Smooth muscle cell (in vitro differentiated cells): ENCODE results near the gene COBLL1. TPM values are rescaled to one million over a fixed set of nuclear protein-coding genes. Genes with fewer than 3 reads are reported as not detected.

ENCODE experiments used
- DNase-seq: peaks from one replicate; lab custom pipeline; 2025; ENCODE audit not compliant: unreplicated experiment; lab: John Stamatoyannopoulos, UW
- H2AFZ ChIP-seq: fragments of 200-600 bp; sonication (generic); 2 replicates; pipeline ENCODE4 v1.6.0; 2016; ENCODE audit warnings: antibody characterized with exemption, low read depth, mild to moderate bottlenecking
- H3F3A ChIP-seq: fragments of 200-600 bp; sonication (generic); 2 replicates; pipeline ENCODE4 v1.6.0; 2017; ENCODE audit warnings: antibody characterized with exemption, low read depth
- H3K27ac ChIP-seq: fragments of 200-600 bp; sonication (generic); 2 replicates; pipeline ENCODE4 v1.5.1; 2016; ENCODE audit warnings: low read depth, mild to moderate bottlenecking
- H3K27me3 ChIP-seq: fragments of 200-600 bp; sonication (generic); 2 replicates; pipeline ENCODE4 v1.6.1; 2016; ENCODE audit warnings: low read depth, mild to moderate bottlenecking
- H3K36me3 ChIP-seq: fragments of 200-600 bp; sonication (generic); 2 replicates; pipeline ENCODE4 v1.5.1; 2016; ENCODE audit warnings: low read depth
- H3K4me1 ChIP-seq: fragments of 200-600 bp; sonication (generic); 2 replicates; pipeline ENCODE4 v1.5.1; 2016; ENCODE audit warnings: low read depth
- H3K4me2 ChIP-seq: fragments of 200-600 bp; sonication (generic); 2 replicates; pipeline ENCODE4 v1.6.0; 2016; ENCODE audit warnings: mild to moderate bottlenecking
- H3K4me3 ChIP-seq: fragments of 200-600 bp; sonication (generic); 2 replicates; pipeline ENCODE4 v1.5.1; 2016; ENCODE audit warnings: mild to moderate bottlenecking
- H3K79me2 ChIP-seq: fragments of 200-600 bp; sonication (generic); 2 replicates; pipeline ENCODE4 v1.6.0; 2016; ENCODE audit warnings: low read depth, mild to moderate bottlenecking
- H3K9ac ChIP-seq: fragments of 200-600 bp; sonication (generic); 2 replicates; pipeline ENCODE4 v1.6.0; 2016; ENCODE audit warnings: low read depth
- H3K9me3 ChIP-seq: fragments of 200-600 bp; sonication (generic); replicated peaks from 2 replicates; pipeline ENCODE4 v1.5.1; 2016; ENCODE audit warnings: low read depth
- H4K20me1 ChIP-seq: fragments of 200-600 bp; sonication (generic); 2 replicates; pipeline ENCODE4 v1.6.0; 2016; ENCODE audit warnings: low read depth
- WGBS: methylation state at CpG from one replicate; pipeline ENCODE4 v1.1.7; 2016; ENCODE audit warnings: low lambda C conversion rate; 5-methylcytosine and 5-hydroxymethylcytosine counted together
- polyA plus RNA-seq: library from polyadenylated mRNA; unstranded; fragments of >200 nt; fragmentation: Nextera tagmentation; extraction: Ambion mirVana; gene quantifications from 2 replicates; pipeline ENCODE4 v1.2.1, GENCODE V29; 2016
- small RNA-seq: library from RNA; depleted of rRNA; stranded (forward); fragments of <200 nt; gene quantifications from one replicate; pipeline ENCODE3, GENCODE V24; 2014
- total RNA-seq: library from RNA; depleted of rRNA; stranded (reverse); fragments of >200 nt; gene quantifications from 2 replicates; pipeline ENCODE4 v1.2.3, GENCODE V29; 2014
- TF ChIP-seq, protein P1 (sequence below): fragments of 200-600 bp; sonication (generic); IDR thresholded peaks from 2 replicates; pipeline ENCODE4 v1.5.1; 2017; ENCODE audit warnings: borderline replicate concordance, mild to moderate bottlenecking, antibody characterized with exemption; ENCODE audit not compliant: insufficient read depth, poor library complexity, severe bottlenecking

Gene COBLL1
- total and polyA plus RNA-seq, 2 experiments from 2014 or later: 5.2 to 17.4 TPM

DNA sequence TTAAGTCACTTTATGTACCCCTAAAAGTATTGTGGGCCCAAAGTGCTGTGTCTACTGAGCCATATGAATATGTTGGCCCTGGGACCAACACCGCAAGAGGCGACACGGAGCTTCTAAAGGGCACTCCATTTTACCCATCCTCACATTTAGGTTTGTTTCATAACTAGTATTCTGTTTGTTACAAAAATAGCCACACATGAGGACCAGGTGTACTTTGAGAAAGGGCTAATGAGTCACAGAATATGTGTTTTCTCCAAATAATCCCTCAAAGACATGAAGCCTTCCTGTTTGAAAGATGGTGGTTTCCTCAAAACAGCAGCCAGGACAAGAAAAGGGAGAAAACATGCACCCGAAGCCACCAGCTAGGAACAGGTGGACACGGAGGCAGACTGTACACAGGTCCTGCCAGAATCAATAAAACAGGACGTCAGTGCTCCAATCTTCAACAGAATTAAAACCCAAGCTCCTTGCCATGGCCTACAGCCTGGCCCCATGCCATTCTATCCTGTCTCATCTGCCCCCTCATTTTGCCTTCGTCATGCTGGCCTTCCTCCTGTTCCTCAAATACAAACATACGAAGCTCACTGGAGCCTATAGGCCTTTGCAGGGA is 198.6 kb downstream of the COBLL1 start:
- no peak overlapping the region for H3K9ac ChIP-seq
- no peaks in the 10 kb centered on the region for H3K9me3 ChIP-seq
- no peak overlapping the region for H3K4me3 ChIP-seq
- H3K27me3 ChIP-seq: no peaks in the 10 kb centered on the region
- H3K4me1 ChIP-seq: no peaks in the 10 kb centered on the region
- H3K36me3 ChIP-seq: no peaks in the 10 kb centered on the region
- H3K79me2 ChIP-seq: no peaks in the 10 kb centered on the region
- DNase-seq: no peak
- H2AFZ ChIP-seq: no peak overlapping the region
- TF ChIP-seq, protein P1, sequence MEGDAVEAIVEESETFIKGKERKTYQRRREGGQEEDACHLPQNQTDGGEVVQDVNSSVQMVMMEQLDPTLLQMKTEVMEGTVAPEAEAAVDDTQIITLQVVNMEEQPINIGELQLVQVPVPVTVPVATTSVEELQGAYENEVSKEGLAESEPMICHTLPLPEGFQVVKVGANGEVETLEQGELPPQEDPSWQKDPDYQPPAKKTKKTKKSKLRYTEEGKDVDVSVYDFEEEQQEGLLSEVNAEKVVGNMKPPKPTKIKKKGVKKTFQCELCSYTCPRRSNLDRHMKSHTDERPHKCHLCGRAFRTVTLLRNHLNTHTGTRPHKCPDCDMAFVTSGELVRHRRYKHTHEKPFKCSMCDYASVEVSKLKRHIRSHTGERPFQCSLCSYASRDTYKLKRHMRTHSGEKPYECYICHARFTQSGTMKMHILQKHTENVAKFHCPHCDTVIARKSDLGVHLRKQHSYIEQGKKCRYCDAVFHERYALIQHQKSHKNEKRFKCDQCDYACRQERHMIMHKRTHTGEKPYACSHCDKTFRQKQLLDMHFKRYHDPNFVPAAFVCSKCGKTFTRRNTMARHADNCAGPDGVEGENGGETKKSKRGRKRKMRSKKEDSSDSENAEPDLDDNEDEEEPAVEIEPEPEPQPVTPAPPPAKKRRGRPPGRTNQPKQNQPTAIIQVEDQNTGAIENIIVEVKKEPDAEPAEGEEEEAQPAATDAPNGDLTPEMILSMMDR: no peak
- no peak overlapping the region for H3K27ac ChIP-seq
- no peak overlapping the region for H3K4me2 ChIP-seq
- no peaks in the 10 kb centered on the region for H3F3A ChIP-seq
- WGBS: 87% methylated on average over 8 of the region's 8 CpGs
- H4K20me1 ChIP-seq: no peaks in the 10 kb centered on the region

DNA sequence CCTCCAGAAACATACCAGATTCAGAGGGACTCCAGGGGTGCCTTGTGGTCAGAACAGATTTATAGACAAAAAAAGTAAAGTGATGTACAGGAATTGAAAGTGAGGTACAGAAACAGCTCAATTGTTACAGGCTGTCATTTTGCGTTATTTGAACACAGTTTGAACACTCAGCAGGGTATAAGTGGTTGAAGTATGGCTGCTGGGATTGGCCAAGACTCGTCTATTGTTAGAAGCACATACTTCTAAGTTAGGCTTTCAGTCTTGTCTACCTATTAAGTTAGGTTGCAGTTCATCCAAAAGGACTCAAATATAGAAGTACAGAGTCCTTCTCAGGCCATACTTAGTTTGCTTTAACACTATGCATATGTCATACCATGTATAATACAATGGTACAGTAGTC is 199.4 kb downstream of the COBLL1 start:
- WGBS: 93% methylated on average over 2 of the region's 2 CpGs

More for the DNA sequence above, 199.4 kb downstream of the COBLL1 start:
- Histone ChIP-seq H3K4me1 (no peaks in the 10 kb centered on the region), H3K27ac (no peak overlapping the region), H3F3A (no peaks in the 10 kb centered on the region), H3K4me2 (no peak overlapping the region), H3K9ac (no peak overlapping the region), H3K27me3 (no peaks in the 10 kb centered on the region), H4K20me1 (no peaks in the 10 kb centered on the region), H2AFZ (no peak overlapping the region), H3K9me3 (no peaks in the 10 kb centered on the region), H3K79me2 (no peaks in the 10 kb centered on the region), H3K36me3 (no peaks in the 10 kb centered on the region), H3K4me3 (no peak overlapping the region)
- no peak for DNase-seq
- TF ChIP-seq, protein P1: no peak

Small RNAs within 50 kb of the gene (small RNA-seq; reads per million reads assigned to genes)
- gene RNA5SP110 (not detected), gene SNORA70F (not detected)

Other genes starting within 250 kb of the COBLL1 start
- 0.22 TPM in 1 of 2 replicates, not detected in the other for gene GRB14, start 220.3 kb downstream of the COBLL1 start, total RNA-seq
- gene GRB14, start 220.3 kb downstream of the COBLL1 start, polyA plus RNA-seq: 0.53 TPM in 1 of 2 replicates, not detected in the other
- not detected in 2 replicates for gene SLC38A11, start 113.7 kb upstream of the COBLL1 start, total RNA-seq
- gene SLC38A11, start 113.7 kb upstream of the COBLL1 start, polyA plus RNA-seq: not detected in 2 replicates